HepG2 (cell line): ENCODE data around the gene NEDD4L. TPM values are rescaled to one million over a fixed set of nuclear protein-coding genes. Genes with fewer than 3 reads are reported as not detected.

Experiments
- FOXO4 ChIP-seq: sonication (generic); formaldehyde crosslinking; conservative IDR thresholded peaks from 2 replicates; pipeline ENCODE4 v1.8.1; 2023; ENCODE audit warnings: missing genetic modification reagents
- GLI4 ChIP-seq: sonication (generic); formaldehyde crosslinking; IDR thresholded peaks from 2 replicates; pipeline ENCODE4 v1.5.1; 2020; ENCODE audit warnings: missing genetic modification reagents, mild to moderate bottlenecking, moderate library complexity, borderline replicate concordance
- HDAC2 ChIP-seq: sonication (generic); formaldehyde crosslinking; IDR thresholded peaks from 2 replicates; pipeline ENCODE4 v1.4.0; 2020; ENCODE audit warnings: missing genetic modification reagents
- HIC2 ChIP-seq: sonication (generic); formaldehyde crosslinking; IDR thresholded peaks from 2 replicates; pipeline ENCODE4 v1.9.0; 2022; ENCODE audit warnings: low read depth, missing genetic modification reagents
- MEF2D ChIP-seq: sonication (generic); formaldehyde crosslinking; IDR thresholded peaks from 2 replicates; pipeline ENCODE4 v1.5.1; 2020; ENCODE audit warnings: mild to moderate bottlenecking, missing genetic modification reagents
- MTF2 ChIP-seq: sonication (generic); formaldehyde crosslinking; IDR thresholded peaks from 2 replicates; pipeline ENCODE4 v1.5.0; 2020; ENCODE audit warnings: missing genetic modification reagents, borderline replicate concordance
- NR0B2 ChIP-seq: sonication (generic); formaldehyde crosslinking; IDR thresholded peaks from 2 replicates; pipeline ENCODE4 v1.4.0; 2020; ENCODE audit warnings: mild to moderate bottlenecking, missing genetic modification reagents
- PCBP2 ChIP-seq: fragments of 200-400 bp; formaldehyde crosslinking; optimal IDR thresholded peaks from 2 replicates; pipeline ENCODE3; 2018; ENCODE audit warnings: low read length, low read depth; ENCODE audit not compliant: poor library complexity, severe bottlenecking
- PHF21A ChIP-seq: sonication (generic); formaldehyde crosslinking; IDR thresholded peaks from 2 replicates; pipeline ENCODE4 v1.5.0; 2020; ENCODE audit warnings: mild to moderate bottlenecking, missing genetic modification reagents
- RBM39 ChIP-seq: fragments of 200-400 bp; formaldehyde crosslinking; IDR thresholded peaks from one replicate; pipeline ENCODE4 v1.6.1; 2018; ENCODE audit warnings: antibody characterized with exemption, mild to moderate bottlenecking, low read depth, low read length; ENCODE audit not compliant: poor library complexity, severe bottlenecking
- RFX5 ChIP-seq: IDR thresholded peaks from 2 replicates; pipeline ENCODE4 v1.6.1; 2011; ENCODE audit warnings: low read depth, low read length, improper control_type of control experiment
- SRSF4 ChIP-seq: fragments of 200-400 bp; formaldehyde crosslinking; IDR thresholded peaks from one replicate; pipeline ENCODE4 v1.6.1; 2018; ENCODE audit warnings: mild to moderate bottlenecking, low read depth, low read length, moderate library complexity; ENCODE audit not compliant: poor library complexity, severe bottlenecking
- TRIM22 ChIP-seq: fragments of 450-650 bp; IDR thresholded peaks from 2 replicates; pipeline ENCODE4 v1.6.1; 2017
- ZNF30 ChIP-seq: sonication (generic); formaldehyde crosslinking; IDR thresholded peaks from 2 replicates; pipeline ENCODE4 v1.5.0; 2020; ENCODE audit warnings: mild to moderate bottlenecking, missing genetic modification reagents
- ZNF619 ChIP-seq: sonication (generic); formaldehyde crosslinking; IDR thresholded peaks from 2 replicates; pipeline ENCODE4 v1.4.0; 2020; ENCODE audit warnings: mild to moderate bottlenecking, missing genetic modification reagents
- ZNF674 ChIP-seq: sonication (generic); formaldehyde crosslinking; IDR thresholded peaks from 2 replicates; pipeline ENCODE4 v1.5.0; 2020; ENCODE audit warnings: low read depth, mild to moderate bottlenecking, missing genetic modification reagents
- polyA plus RNA-seq, 8 experiments: library from polyadenylated mRNA; depleted of rRNA in 3 of 8; stranded (reverse) in 7 of 8; unstranded in 1 of 8; fragments of >200 nt; fragmentation: Illumina TruSeq in 4 of 8; extraction: Trizol in 4 of 8; gene quantifications; 2 replicates each; pipeline versions ENCODE4 v1.2.1 to v1.2.3, GENCODE V29; 2011 to 2016; ENCODE audit warnings: low read depth in 4 of 8, missing spikeins in 1 of 8, mixed read lengths in 1 of 8; ENCODE audit not compliant: insufficient read depth in 1 of 8
- total RNA-seq, 5 experiments: library from RNA; depleted of rRNA; stranded (reverse); fragments of >200 nt; fragmentation: Illumina TruSeq; extraction: Trizol; gene quantifications; 2 replicates each; pipeline ENCODE4 v1.2.3, GENCODE V29; 2016; ENCODE audit warnings: low read depth in 1 of 5
- TF ChIP-seq, protein P1 (sequence below): conservative IDR thresholded peaks from 2 replicates; pipeline ENCODE4 v1.6.1; 2018; ENCODE audit warnings: missing genetic modification reagents
- TF ChIP-seq, protein P2 (sequence below): fragments of 450-650 bp; IDR thresholded peaks from 2 replicates; pipeline ENCODE4 v1.6.1; 2017; ENCODE audit warnings: mild to moderate bottlenecking

Gene NEDD4L
- total and polyA plus RNA-seq, 2 of the 13 experiments (the other 11 are each of a cell fraction or from before 2014, with no cell fraction given): 168 to 390 TPM

DNA sequence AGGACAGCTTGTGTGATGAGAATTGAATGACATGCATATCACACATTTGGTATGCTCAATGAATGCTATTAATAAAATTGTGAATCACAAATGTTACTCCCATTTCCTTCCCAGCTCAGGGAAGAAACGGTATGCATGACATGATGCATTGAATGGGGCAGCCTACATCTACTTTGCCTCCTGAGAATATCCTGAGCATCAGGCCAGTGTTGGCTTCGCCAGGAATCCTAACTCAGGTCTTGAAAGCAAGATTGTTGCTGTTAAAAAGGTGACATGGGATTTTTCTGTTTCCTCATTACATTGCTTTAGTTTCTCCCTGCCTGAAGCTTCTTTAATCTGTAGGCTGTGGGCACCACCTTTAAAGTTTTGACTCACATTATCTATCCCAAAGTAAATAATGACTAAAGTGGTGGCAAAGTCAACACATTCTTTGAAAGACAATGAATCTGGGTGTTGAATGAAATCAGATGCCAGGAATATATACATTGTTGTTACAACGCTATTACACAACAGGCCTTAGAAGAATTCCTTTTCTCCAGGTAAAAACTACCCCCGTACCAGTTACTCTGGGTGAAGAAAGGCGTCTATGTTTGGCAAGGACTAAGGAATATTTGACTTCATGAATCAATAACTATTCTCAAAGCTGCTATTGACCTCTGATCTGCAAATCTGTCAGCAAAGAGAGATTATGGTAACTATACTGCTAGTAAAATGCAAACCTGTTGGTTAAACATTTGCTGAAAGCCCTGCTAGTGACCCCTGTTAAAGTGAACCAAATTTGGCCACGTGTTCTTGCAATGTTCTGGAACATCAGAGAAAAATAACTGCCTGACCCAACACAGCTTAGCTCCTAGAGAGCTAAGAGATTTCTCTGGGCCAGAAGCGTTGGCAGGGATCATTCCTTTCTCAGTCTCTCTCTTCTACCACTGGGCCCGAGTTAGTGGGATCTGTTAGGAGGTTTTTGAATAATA is 30.5 kb upstream of the NEDD4L start (continued):
- TF ChIP-seq RBM39 (no peak), TRIM22 (no peak), ZNF674 (CRISPR knock-in tag) (no peak), HDAC2 (peak; percentile 88), FOXO4 (CRISPR knock-in tag) (0 out of 2 replicates have a peak, but pooled peaks have one; percentile 56), HIC2 (peak; percentile 90), GLI4 (CRISPR knock-in tag) (no peak), NR0B2 (CRISPR knock-in tag) (no peak), ZNF30 (CRISPR knock-in tag) (no peak), PCBP2 (no peak), MEF2D (peak; percentile 80; the same call in 1 of the 2 replicates), SRSF4 (no peak), PHF21A (CRISPR knock-in tag) (peak; percentile 86), ZNF619 (CRISPR knock-in tag) (no peak), MTF2 (CRISPR knock-in tag) (no peak), RFX5 (no peak)
- TF ChIP-seq, protein P1, sequence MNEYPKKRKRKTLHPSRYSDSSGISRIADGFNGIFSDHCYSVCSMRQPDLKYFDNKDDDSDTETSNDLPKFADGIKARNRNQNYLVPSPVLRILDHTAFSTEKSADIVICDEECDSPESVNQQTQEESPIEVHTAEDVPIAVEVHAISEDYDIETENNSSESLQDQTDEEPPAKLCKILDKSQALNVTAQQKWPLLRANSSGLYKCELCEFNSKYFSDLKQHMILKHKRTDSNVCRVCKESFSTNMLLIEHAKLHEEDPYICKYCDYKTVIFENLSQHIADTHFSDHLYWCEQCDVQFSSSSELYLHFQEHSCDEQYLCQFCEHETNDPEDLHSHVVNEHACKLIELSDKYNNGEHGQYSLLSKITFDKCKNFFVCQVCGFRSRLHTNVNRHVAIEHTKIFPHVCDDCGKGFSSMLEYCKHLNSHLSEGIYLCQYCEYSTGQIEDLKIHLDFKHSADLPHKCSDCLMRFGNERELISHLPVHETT (CRISPR knock-in tag): no peak; the same call in none of the 2 replicates
- TF ChIP-seq, protein P2, sequence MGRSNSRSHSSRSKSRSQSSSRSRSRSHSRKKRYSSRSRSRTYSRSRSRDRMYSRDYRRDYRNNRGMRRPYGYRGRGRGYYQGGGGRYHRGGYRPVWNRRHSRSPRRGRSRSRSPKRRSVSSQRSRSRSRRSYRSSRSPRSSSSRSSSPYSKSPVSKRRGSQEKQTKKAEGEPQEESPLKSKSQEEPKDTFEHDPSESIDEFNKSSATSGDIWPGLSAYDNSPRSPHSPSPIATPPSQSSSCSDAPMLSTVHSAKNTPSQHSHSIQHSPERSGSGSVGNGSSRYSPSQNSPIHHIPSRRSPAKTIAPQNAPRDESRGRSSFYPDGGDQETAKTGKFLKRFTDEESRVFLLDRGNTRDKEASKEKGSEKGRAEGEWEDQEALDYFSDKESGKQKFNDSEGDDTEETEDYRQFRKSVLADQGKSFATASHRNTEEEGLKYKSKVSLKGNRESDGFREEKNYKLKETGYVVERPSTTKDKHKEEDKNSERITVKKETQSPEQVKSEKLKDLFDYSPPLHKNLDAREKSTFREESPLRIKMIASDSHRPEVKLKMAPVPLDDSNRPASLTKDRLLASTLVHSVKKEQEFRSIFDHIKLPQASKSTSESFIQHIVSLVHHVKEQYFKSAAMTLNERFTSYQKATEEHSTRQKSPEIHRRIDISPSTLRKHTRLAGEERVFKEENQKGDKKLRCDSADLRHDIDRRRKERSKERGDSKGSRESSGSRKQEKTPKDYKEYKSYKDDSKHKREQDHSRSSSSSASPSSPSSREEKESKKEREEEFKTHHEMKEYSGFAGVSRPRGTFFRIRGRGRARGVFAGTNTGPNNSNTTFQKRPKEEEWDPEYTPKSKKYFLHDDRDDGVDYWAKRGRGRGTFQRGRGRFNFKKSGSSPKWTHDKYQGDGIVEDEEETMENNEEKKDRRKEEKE: no peak
